Endothelial cell of umbilical vein (primary cell): ENCODE measurements around the gene LILRA6. TPM values are rescaled to one million over a fixed set of nuclear protein-coding genes. Genes with fewer than 3 reads are reported as not detected.

Source experiments
- BruUV-seq: library from RNA; stranded (reverse); fragments of 400-500 nt; replicated peaks from 2 replicates; lab custom pipeline; 2021; lab: Mats Ljungman, UMichigan
- CTCF ChIA-PET: fragments of 300-600, 350-600 bp; sonication (Branson Sonifier 250); formaldehyde crosslinking; loops from one replicate; lab custom pipeline; 2021; ENCODE audit warnings: antibody characterized with exemption, inconsistent platforms; lab: Charles Lee
- POLR2A ChIA-PET: fragments of 300-600, 350-600 bp; sonication (Branson Sonifier 250); formaldehyde crosslinking; loops from one replicate; lab custom pipeline; 2021; ENCODE audit warnings: antibody characterized with exemption, inconsistent platforms; lab: Charles Lee
- DNase-seq: peaks from one replicate; pipeline ENCODE4 v3.0.0-alpha.2; 2011; ENCODE audit warnings: low read depth, low spot score
- FAIRE-seq: peaks from 2 replicates; lab custom pipeline; 2011; peaks lifted over from hg19 to GRCh38; lab: Jason Lieb, UNC
- H2AFZ ChIP-seq: 2 replicates; pipeline ENCODE4 v1.6.0; 2012; ENCODE audit warnings: low read depth, low read length, control low read depth, inconsistent platforms
- H3K27ac ChIP-seq: 2 replicates; pipeline ENCODE4 v1.5.1; 2011; ENCODE audit warnings: low read depth, mild to moderate bottlenecking, control low read depth, low read length, moderate library complexity; ENCODE audit not compliant: insufficient read depth
- H3K27me3 ChIP-seq, 2 experiments: 2 replicates each; pipeline versions ENCODE4 v1.6.0 to v1.6.1; 2011; ENCODE audit warnings: low read length in 2 of 2, mixed read lengths in 1 of 2; ENCODE audit not compliant: control insufficient read depth in 2 of 2, insufficient read depth in 2 of 2
- H3K36me3 ChIP-seq, 2 experiments: 2 replicates in 1 of 2; 3 replicates in 1 of 2; pipeline ENCODE4 v1.5.1; 2011; ENCODE audit warnings: low read length in 2 of 2, mild to moderate bottlenecking in 1 of 2, moderate library complexity in 1 of 2; ENCODE audit not compliant: control insufficient read depth in 2 of 2, insufficient read depth in 2 of 2; ENCODE audit errors: extremely low read depth in 1 of 2
- H3K4me1 ChIP-seq: 3 replicates; pipeline ENCODE4 v1.5.1; 2011; ENCODE audit warnings: mild to moderate bottlenecking, low read length; ENCODE audit not compliant: control insufficient read depth, insufficient read depth; ENCODE audit errors: extremely low read depth
- H3K4me2 ChIP-seq: 2 replicates; pipeline ENCODE4 v1.6.1; 2011; ENCODE audit warnings: low read length, control low read depth, mixed read lengths; ENCODE audit not compliant: insufficient read depth
- H3K4me3 ChIP-seq, 3 experiments: fragments of 200-600 bp in 1 of 3; sonication (generic), shearing (Covaris generic) in 1 of 3; replicated peaks in 1 of 3; 2 replicates each; pipeline ENCODE4 v1.5.1; 2011 to 2016; ENCODE audit warnings: control low read depth in 3 of 3, low read length in 3 of 3, mild to moderate bottlenecking in 2 of 3, inconsistent platforms in 1 of 3, low read depth in 1 of 3, moderate library complexity in 1 of 3; ENCODE audit not compliant: insufficient read depth in 1 of 3
- H3K79me2 ChIP-seq: 2 replicates; pipeline ENCODE4 v1.6.0; 2012; ENCODE audit warnings: low read length, inconsistent platforms; ENCODE audit not compliant: control insufficient read depth, insufficient read depth
- H3K9ac ChIP-seq: replicated peaks from 2 replicates; pipeline ENCODE3; 2011; ENCODE audit warnings: low read length, control low read depth; ENCODE audit not compliant: insufficient read depth; ENCODE audit errors: extremely low read depth
- H3K9me1 ChIP-seq: replicated peaks from 3 replicates; pipeline ENCODE4 v1.6.0; 2011; ENCODE audit warnings: mild to moderate bottlenecking, low read length; ENCODE audit not compliant: control insufficient read depth, insufficient read depth; ENCODE audit errors: extremely low read depth
- H3K9me3 ChIP-seq: replicated peaks from 2 replicates; pipeline ENCODE4 v1.5.1; 2012; ENCODE audit warnings: low read length, inconsistent platforms; ENCODE audit not compliant: control insufficient read depth, insufficient read depth
- H4K20me1 ChIP-seq: replicated peaks from 2 replicates; pipeline ENCODE3; 2011; ENCODE audit warnings: mild to moderate bottlenecking, low read length; ENCODE audit not compliant: control insufficient read depth, insufficient read depth; ENCODE audit errors: extremely low read depth
- CTCF ChIP-seq, 2 donors: IDR thresholded peaks; 1 replicate in 1 of 2; 2 replicates in 1 of 2; pipeline ENCODE4 v1.5.1; 2011; ENCODE audit warnings: low read length in 2 of 2, mild to moderate bottlenecking in 2 of 2, moderate library complexity in 2 of 2, control low read depth in 1 of 2, inconsistent platforms in 1 of 2, low read depth in 1 of 2; ENCODE audit not compliant: insufficient read depth in 1 of 2; ENCODE audit errors: extremely low read depth in 1 of 2
- EZH2 ChIP-seq: IDR thresholded peaks from 2 replicates; pipeline ENCODE4 v1.6.1; 2012; ENCODE audit warnings: borderline replicate concordance, low read depth, mild to moderate bottlenecking, moderate library complexity, low read length, inconsistent platforms; ENCODE audit not compliant: severe bottlenecking
- FOS ChIP-seq: IDR thresholded peaks from 2 replicates; pipeline ENCODE4 v1.6.1; 2011; ENCODE audit warnings: mild to moderate bottlenecking, low read length, moderate library complexity, borderline replicate concordance; ENCODE audit not compliant: insufficient read depth
- GATA2 ChIP-seq: IDR thresholded peaks from 2 replicates; pipeline ENCODE4 v1.7.0; 2011; ENCODE audit warnings: low read depth, mild to moderate bottlenecking, moderate library complexity, mixed read lengths, low read length; ENCODE audit not compliant: insufficient read length, insufficient read depth
- JUN ChIP-seq: IDR thresholded peaks from 2 replicates; pipeline ENCODE4 v1.6.1; 2011; ENCODE audit warnings: borderline replicate concordance, low read depth; ENCODE audit not compliant: insufficient read length, insufficient read depth
- MAX ChIP-seq: IDR thresholded peaks from 2 replicates; pipeline ENCODE4 v1.6.1; 2011; ENCODE audit not compliant: insufficient read depth, insufficient read length
- MYC ChIP-seq: IDR thresholded peaks from one replicate; pipeline ENCODE4 v1.6.1; 2011; ENCODE audit warnings: mild to moderate bottlenecking, low read depth, low read length
- POLR2A ChIP-seq: IDR thresholded peaks from 2 replicates; pipeline ENCODE4 v1.6.1; 2012; ENCODE audit warnings: low read depth, mild to moderate bottlenecking, control low read depth, low read length
- POLR2AphosphoS5 ChIP-seq: IDR thresholded peaks from 2 replicates; pipeline ENCODE4 v1.6.1; 2012; ENCODE audit warnings: low read depth, mild to moderate bottlenecking, control low read depth, low read length, moderate library complexity; ENCODE audit not compliant: insufficient read depth
- dilution Hi-C: fragments of 300-500 bp; cut with MboI; formaldehyde crosslinking; loops from one replicate; pipeline ENCODE4 v1.15.0; 2019; ENCODE audit warnings: low sequenced_read_pairs; ENCODE audit not compliant: extremely low pct_ligation_motif_present
- intact Hi-C: fragments of 100-400 bp; cut with micrococcal nuclease; formaldehyde crosslinking; loops from one replicate; pipeline ENCODE4 v1.10.0; 2022
- polyA plus RNA-seq, 4 experiments: library from polyadenylated mRNA; depleted of rRNA in 3 of 4; stranded (reverse) in 3 of 4; unstranded in 1 of 4; fragments of >200 nt; gene quantifications; 2 replicates each; pipeline versions ENCODE4 v1.2.1 to v1.2.3, GENCODE V29; 2011 to 2012; ENCODE audit warnings: missing spikeins in 1 of 4
- total RNA-seq: library from RNA; stranded (reverse); gene quantifications from 2 replicates; pipeline ENCODE4 v1.2.3, GENCODE V29; 2021

The LILRA6 gene
- total and polyA plus RNA-seq, 2 donors (not counting 3 experiments of a cell fraction or from before 2014, with no cell fraction given), result not detected

- peak overlapping the region; percentile 4 for H3K27ac ChIP-seq
- no peak overlapping the region for H3K9ac ChIP-seq
- H4K20me1 ChIP-seq, result no peaks in the 10 kb centered on the region
- H3K9me1 ChIP-seq, result no peaks in the 10 kb centered on the region
- DNase-seq, result peak; percentile 48
- BruUV-seq, result no TSS peak
- peaks cover 56% of the 10 kb centered on the region for H3K79me2 ChIP-seq
- H3K4me1 ChIP-seq, result peaks cover 41% of the 10 kb centered on the region
- dilution Hi-C loops, result no loop called here
- H3K36me3 ChIP-seq, result peaks cover 28 to 40% of the 10 kb centered on the region in 2 experiments
- ChIA-PET CTCF (interaction anchor here (0.8 to 1.7 kb wide), 3 partner anchors 17 to 24 kb away, joined by 3 to 4 read pairs (median 3); partner anchors contain the start of genes MBOAT7 and TSEN34), POLR2A (interaction anchor here (1.1 to 1.7 kb wide), 2 partner anchors 19 to 71 kb away, joined by 5 read pairs; partner anchors contain the start of genes CNOT3 and MBOAT7)
- no peak for FAIRE-seq
- no peak for TF ChIP-seq JUN
- no peak for TF ChIP-seq MYC
- TF ChIP-seq POLR2AphosphoS5, result peak; percentile 15
- peak; percentile 7 for TF ChIP-seq POLR2A
- H3K4me2 ChIP-seq, result no peak overlapping the region
- intact Hi-C loops, result no loop called here
- no peak overlapping the region for H3K4me3 ChIP-seq
- H3K27me3 ChIP-seq, result no peaks in the 10 kb centered on the region
- H3K9me3 ChIP-seq, result no peaks in the 10 kb centered on the region
- H2AFZ ChIP-seq, result no peak overlapping the region
Observed at GRCh38 chr19:54207983-54208783, 34.4 kb downstream of the LILRA6 start.

- Histone ChIP-seq H3K79me2 (peaks cover 62% of the 10 kb centered on the region), H3K4me3 (no peak overlapping the region), H3K9ac (no peak overlapping the region), H3K4me2 (no peak overlapping the region), H2AFZ (no peak overlapping the region), H3K9me1 (no peaks in the 10 kb centered on the region), H4K20me1 (no peaks in the 10 kb centered on the region), H3K27me3 (no peaks in the 10 kb centered on the region), H3K27ac (no peak overlapping the region), H3K4me1 (peaks cover 46% of the 10 kb centered on the region), H3K9me3 (no peaks in the 10 kb centered on the region), H3K36me3 (peaks cover 33 to 46% of the 10 kb centered on the region in 2 experiments)
- DNase-seq (no peak), FAIRE-seq (no peak)
- dilution Hi-C loops, result no loop called here
- ChIA-PET CTCF (interaction anchor here (1.3 to 1.7 kb wide), 2 partner anchors 17 to 25 kb away, joined by 3 to 4 read pairs; partner anchors contain the start of gene TSEN34), POLR2A (interaction anchor here (1.7 kb wide), 1 partner anchor 18 kb away, joined by 5 read pairs; the partner anchor contains the start of gene MBOAT7)
- no TSS peak for BruUV-seq
- TF ChIP-seq POLR2A (no peak), MAX (no peak), EZH2 (no peak), JUN (no peak), GATA2 (no peak), POLR2AphosphoS5 (no peak), CTCF (IDR thresholded peaks at IDR 0.05; ENCODE audit: extremely low read depth in 1 of 2, insufficient read depth in 1 of 2, low read depth in 1 of 2, low read length in 2 of 2) (no peak), FOS (no peak), MYC (no peak)
- intact Hi-C loops, result no loop called here
Observed at GRCh38 chr19:54207676-54207982, 35.0 kb downstream of the LILRA6 start.
